HG03442 (cell line): ENCODE results near the gene CMAS.

Source experiments
- ATAC-seq: cut with Tn5 transposase; IDR thresholded peaks from one replicate; pipeline ENCODE4 v1.9.1; 2021; ENCODE audit warnings: mild to moderate bottlenecking, moderate library complexity; ENCODE audit not compliant: unreplicated experiment

CMAS gene

GRCh38 chr12:22105542-22105941 lies 59.5 kb downstream of the CMAS start:
- ATAC-seq, result no peak

- no peak for ATAC-seq
Measured at GRCh38 chr12:22110176-22110575, 64.2 kb downstream of the CMAS start.
